DND-41 (cell line): ENCODE results near the gene SPOCD1.

Experiments used
- ATAC-seq: fragments of 200-7000 bp; cut with Tn5 transposase; 3 replicates; pipeline ENCODE4 v1.9.1; 2021; ENCODE audit warnings: low read depth; ENCODE audit not compliant: insufficient read depth
- DNase-seq: peaks from one replicate; pipeline ENCODE4 v3.0.0-alpha.2; 2020
- H2AFZ ChIP-seq: 2 replicates; pipeline ENCODE4 v1.6.0; 2012; ENCODE audit warnings: low read depth, low read length
- H3K27ac ChIP-seq: 2 replicates; pipeline ENCODE4 v1.5.1; 2012; ENCODE audit warnings: low read length, inconsistent platforms
- H3K27me3 ChIP-seq: fragments of 200-600 bp; sonication (generic); 2 replicates; pipeline ENCODE4 v1.6.0; 2012; ENCODE audit warnings: low read length, mild to moderate bottlenecking, inconsistent platforms; ENCODE audit not compliant: insufficient read depth, poor library complexity
- H3K36me3 ChIP-seq: 2 replicates; pipeline ENCODE4 v1.5.1; 2012; ENCODE audit warnings: low read length, inconsistent platforms; ENCODE audit not compliant: insufficient read depth
- H3K4me1 ChIP-seq: 2 replicates; pipeline ENCODE4 v1.5.1; 2012; ENCODE audit warnings: mild to moderate bottlenecking, low read length; ENCODE audit not compliant: insufficient read depth
- H3K4me2 ChIP-seq: 2 replicates; pipeline ENCODE4 v1.6.0; 2012; ENCODE audit warnings: mild to moderate bottlenecking, moderate library complexity, low read length, inconsistent platforms; ENCODE audit not compliant: insufficient read depth
- H3K4me3 ChIP-seq, 2 experiments: fragments of 200-600 bp in 1 of 2; shearing (Covaris generic) in 1 of 2; 2 replicates each; pipeline ENCODE4 v1.5.1; 2012 to 2016; ENCODE audit warnings: inconsistent platforms in 2 of 2, low read length in 2 of 2, mild to moderate bottlenecking in 2 of 2, low read depth in 1 of 2, moderate library complexity in 1 of 2
- H3K79me2 ChIP-seq: 2 replicates; pipeline ENCODE4 v1.6.0; 2012; ENCODE audit warnings: low read length, inconsistent platforms; ENCODE audit not compliant: insufficient read depth
- H3K9ac ChIP-seq: 2 replicates; pipeline ENCODE4 v1.6.0; 2012; ENCODE audit warnings: low read depth, mild to moderate bottlenecking, inconsistent platforms, low read length, moderate library complexity
- H3K9me3 ChIP-seq: 2 replicates; pipeline ENCODE4 v1.5.1; 2012; ENCODE audit warnings: low read length, moderate library complexity, mild to moderate bottlenecking, inconsistent platforms; ENCODE audit not compliant: insufficient read depth, severe bottlenecking
- H4K20me1 ChIP-seq: 2 replicates; pipeline ENCODE4 v1.6.0; 2012; ENCODE audit warnings: low read length; ENCODE audit not compliant: insufficient read depth
- CTCF ChIP-seq: IDR thresholded peaks from 2 replicates; pipeline ENCODE4 v1.5.1; 2012; ENCODE audit warnings: borderline replicate concordance, low read length, moderate library complexity, mild to moderate bottlenecking; ENCODE audit not compliant: poor library complexity, severe bottlenecking; ENCODE audit errors: extremely low read depth
- EZH2 ChIP-seq: IDR thresholded peaks from 3 replicates; pipeline ENCODE4 v1.6.1; 2012; ENCODE audit warnings: borderline replicate concordance, low read depth, mild to moderate bottlenecking, moderate library complexity, low read length, inconsistent platforms; ENCODE audit not compliant: severe bottlenecking

The SPOCD1 gene

GRCh38 chr1:31763671-31764311, 52.0 kb downstream of the SPOCD1 start:
- H3K9ac ChIP-seq = peak overlapping the region; percentile 70
- H3K4me1 ChIP-seq = peaks cover 46% of the 10 kb centered on the region
- peaks cover 4% of the 10 kb centered on the region for H3K79me2 ChIP-seq
- TF ChIP-seq CTCF (no peak), EZH2 (peak; percentile 85)
- H3K9me3 ChIP-seq = no peaks in the 10 kb centered on the region
- H3K27ac ChIP-seq = peak overlapping the region; percentile 0; the same call in 1 of the 2 replicates
- peak overlapping the region; percentile 87 for H3K4me2 ChIP-seq
- peaks cover 43% of the 10 kb centered on the region for H4K20me1 ChIP-seq
- DNase-seq = no peak
- H3K36me3 ChIP-seq = no peaks in the 10 kb centered on the region; the same call in 1 of the 2 replicates
- peaks cover 44% of the 10 kb centered on the region for H3K27me3 ChIP-seq
- peak overlapping the region; percentile 63 to 73 for H3K4me3 ChIP-seq
- ATAC-seq = 0 out of 3 replicates have a peak, but pooled peaks have one; percentile 10
- H2AFZ ChIP-seq = peak overlapping the region; percentile 50

DNA sequence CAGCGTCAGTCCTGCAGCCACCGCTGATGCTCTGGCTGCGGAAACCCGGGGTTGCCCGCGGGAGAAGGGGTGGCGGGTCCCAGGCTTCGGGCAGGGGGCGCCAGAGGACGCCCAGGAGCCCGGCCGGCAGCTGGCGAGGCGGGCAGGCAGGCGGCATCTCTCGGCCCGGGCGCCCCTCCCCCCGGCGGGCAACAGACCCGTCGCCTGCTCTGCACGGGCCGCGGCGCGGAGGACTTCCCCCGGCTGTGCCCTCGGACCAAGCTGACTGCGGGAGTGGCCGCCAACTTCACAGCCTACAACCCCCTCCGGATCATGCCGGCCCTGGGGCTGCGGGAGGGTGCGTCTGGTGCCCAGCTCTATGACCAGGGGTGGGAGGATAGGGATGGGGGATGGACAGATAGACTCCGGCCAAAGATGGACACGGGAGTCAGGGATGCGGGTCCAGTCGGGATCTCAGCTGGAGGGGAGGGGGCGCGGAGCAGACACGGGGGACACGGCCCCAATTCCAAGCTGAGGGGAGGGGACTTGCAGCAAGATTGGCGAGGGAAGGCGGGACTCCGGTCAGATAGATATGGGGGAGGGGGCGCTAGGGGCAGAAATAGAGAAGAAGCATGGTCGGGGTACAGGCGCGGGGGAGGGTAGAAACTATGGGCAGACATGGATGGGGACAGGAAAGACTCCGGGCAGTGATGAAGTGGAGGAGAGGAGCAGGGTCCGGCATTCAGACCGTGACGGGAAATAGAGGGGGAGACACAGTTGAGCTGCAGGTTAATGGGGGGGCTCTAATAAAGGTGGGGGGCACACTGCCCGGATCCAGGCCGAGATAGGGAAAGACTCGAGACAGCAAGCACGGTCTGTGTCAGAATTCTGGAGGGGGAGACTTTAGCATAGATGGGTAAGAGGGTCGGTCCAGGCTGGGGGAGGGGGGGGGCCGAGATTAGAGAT, 52.8 kb downstream of the SPOCD1 start:
- Histone ChIP-seq H3K27ac (peak overlapping the region; percentile 29; the same call in 1 of the 2 replicates), H3K4me1 (peaks cover 46% of the 10 kb centered on the region)

GRCh38 chr1:31762323-31762722, 53.5 kb downstream of the SPOCD1 start:
- Histone ChIP-seq H3K27me3 (peaks cover 42% of the 10 kb centered on the region), H3K9me3 (no peaks in the 10 kb centered on the region), H3K36me3 (no peaks in the 10 kb centered on the region; the same call in 1 of the 2 replicates), H3K4me2 (peak overlapping the region; percentile 87), H3K27ac (no peak overlapping the region), H3K4me3 (peak overlapping the region in 1 of 2 experiments; percentile 73; a peak in 2 of 4 replicates), H3K79me2 (peaks cover 4% of the 10 kb centered on the region), H3K9ac (no peak overlapping the region), H2AFZ (no peak overlapping the region), H4K20me1 (peaks cover 51% of the 10 kb centered on the region), H3K4me1 (peaks cover 46% of the 10 kb centered on the region)
- ATAC-seq (no peak), DNase-seq (no peak)
- no peak for TF ChIP-seq EZH2
- TF ChIP-seq CTCF = no peak

More for the DNA sequence above, 52.8 kb downstream of the SPOCD1 start:
- Histone ChIP-seq H3K36me3 (no peaks in the 10 kb centered on the region; the same call in 1 of the 2 replicates), H3K27me3 (peaks cover 44% of the 10 kb centered on the region), H4K20me1 (peaks cover 46% of the 10 kb centered on the region), H3K9me3 (no peaks in the 10 kb centered on the region), H3K79me2 (peaks cover 4% of the 10 kb centered on the region), H3K4me2 (peak overlapping the region; percentile 87), H3K9ac (peak overlapping the region; percentile 70; the same call in 1 of the 2 replicates), H2AFZ (peak overlapping the region; percentile 50), H3K4me3 (peak overlapping the region; percentile 63 to 73)
- peak; percentile 69 for ATAC-seq
- peak; percentile 81 for TF ChIP-seq CTCF
- peak; percentile 66 for TF ChIP-seq EZH2
- DNase-seq = peak; percentile 82
